Adrenal gland (tissue), 5 donors: Measurements from ENCODE around the gene GPR35.

Experiments
- CTCF ChIP-seq, 6 experiments: fragments of 450-650 bp in 4 of 6; fragments of 200-600 bp in 2 of 6; sonication (generic) in 1 of 6; IDR thresholded peaks; 1 replicate in 5 of 6; 2 replicates in 1 of 6; pipeline versions ENCODE4 v1.5.1 to v1.8.0; 2016 to 2021; ENCODE audit warnings: antibody characterized with exemption in 6 of 6, mild to moderate bottlenecking in 2 of 6, moderate library complexity in 1 of 6
- POLR2A ChIP-seq, 2 donors: fragments of 450-650 bp; IDR thresholded peaks; one replicate each; pipeline ENCODE4 v1.6.1; 2017; ENCODE audit warnings: antibody characterized with exemption in 2 of 2, mild to moderate bottlenecking in 2 of 2, moderate library complexity in 1 of 2
- donor health status: DM: no; HTN: no; CAD: no.

GRCh38 chr2:240605867-240606743 is 19.2 kb upstream of the GPR35 start:
- TF ChIP-seq CTCF (IDR thresholded peaks at IDR 0.05) (no peak), POLR2A (IDR thresholded peaks at IDR 0.05) (no peak)
